Osteocyte (in vitro differentiated cells): Measurements from ENCODE around the gene AKT2. TPM values are rescaled to one million over a fixed set of nuclear protein-coding genes. Genes with fewer than 3 reads are reported as not detected.

Experiments used
- DNase-seq: peaks from one replicate; pipeline ENCODE4 v3.0.0; 2021; ENCODE audit warnings: mixed read lengths; ENCODE audit not compliant: unreplicated experiment; ENCODE audit errors: extremely low spot score
- H3K27ac Mint-ChIP-seq: one replicate; pipeline ENCODE4 v1.8.0; 2021; ENCODE audit warnings: mild to moderate bottlenecking, mixed read lengths; ENCODE audit not compliant: unreplicated experiment
- H3K27me3 Mint-ChIP-seq: one replicate; pipeline ENCODE4 v1.8.0; 2021; ENCODE audit warnings: mixed read lengths; ENCODE audit not compliant: unreplicated experiment
- H3K36me3 Mint-ChIP-seq: one replicate; pipeline ENCODE4 v1.8.0; 2021; ENCODE audit warnings: mixed read lengths; ENCODE audit not compliant: unreplicated experiment
- H3K4me1 Mint-ChIP-seq: one replicate; pipeline ENCODE4 v1.8.0; 2021; ENCODE audit warnings: mixed read lengths; ENCODE audit not compliant: unreplicated experiment
- H3K4me3 Mint-ChIP-seq: one replicate; pipeline ENCODE4 v1.8.0; 2021; ENCODE audit warnings: mild to moderate bottlenecking, moderate library complexity, mixed read lengths; ENCODE audit not compliant: unreplicated experiment
- H3K9me3 Mint-ChIP-seq: one replicate; pipeline ENCODE4 v1.8.0; 2021; ENCODE audit warnings: mixed read lengths; ENCODE audit not compliant: unreplicated experiment
- CTCF ChIP-seq: fragments of 200-600 bp; sonication (generic); IDR thresholded peaks from 2 replicates; pipeline ENCODE4 v1.5.0; 2021; ENCODE audit warnings: antibody characterized with exemption, mild to moderate bottlenecking, moderate library complexity
- total RNA-seq: library from RNA; stranded (reverse); gene quantifications from 2 replicates; pipeline ENCODE4 v1.2.1, GENCODE V29; 2021

The AKT2 gene
- total RNA-seq, 1 donor from 2014 or later: 152 TPM

GRCh38 chr19:40312533-40312932 is 27.4 kb upstream of the AKT2 start:
- H3K4me1 Mint-ChIP-seq: peaks cover 2% of the 10 kb centered on the region
- DNase-seq: no peak
- no peak for TF ChIP-seq CTCF
- no peaks in the 10 kb centered on the region for H3K9me3 Mint-ChIP-seq
- no peaks in the 10 kb centered on the region for H3K27me3 Mint-ChIP-seq
- no peak overlapping the region for H3K27ac Mint-ChIP-seq
- H3K36me3 Mint-ChIP-seq: peaks cover 2% of the 10 kb centered on the region
- H3K4me3 Mint-ChIP-seq: no peak overlapping the region

GRCh38 chr19:40309666-40310065 is 24.5 kb upstream of the AKT2 start:
- H3K36me3 Mint-ChIP-seq: no peaks in the 10 kb centered on the region
- no peak overlapping the region for H3K27ac Mint-ChIP-seq
- H3K9me3 Mint-ChIP-seq: no peaks in the 10 kb centered on the region
- H3K4me1 Mint-ChIP-seq: peaks cover 6% of the 10 kb centered on the region
- no peak overlapping the region for H3K4me3 Mint-ChIP-seq
- TF ChIP-seq CTCF: no peak
- DNase-seq: no peak
- H3K27me3 Mint-ChIP-seq: no peaks in the 10 kb centered on the region

- Mint-ChIP-seq H3K27me3 (no peaks in the 10 kb centered on the region), H3K4me1 (peaks cover 8% of the 10 kb centered on the region)
- peak; percentile 87 for TF ChIP-seq CTCF
These were observed 20.3 kb upstream of the AKT2 start for GRCh38 chr19:40305403-40305802.

GRCh38 chr19:40304306-40304705 is 19.2 kb upstream of the AKT2 start:
- Mint-ChIP-seq H3K36me3 (no peaks in the 10 kb centered on the region), H3K4me1 (peaks cover 6% of the 10 kb centered on the region), H3K27ac (no peak overlapping the region), H3K4me3 (no peak overlapping the region), H3K9me3 (no peaks in the 10 kb centered on the region), H3K27me3 (no peaks in the 10 kb centered on the region)
- TF ChIP-seq CTCF: no peak
- no peak for DNase-seq

More at GRCh38 chr19:40305403-40305802, 20.3 kb upstream of the AKT2 start:
- Mint-ChIP-seq H3K36me3 (no peaks in the 10 kb centered on the region), H3K4me3 (no peak overlapping the region), H3K27ac (no peak overlapping the region), H3K9me3 (no peaks in the 10 kb centered on the region)
- peak; percentile 91 for DNase-seq

- Mint-ChIP-seq H3K36me3 (no peaks in the 10 kb centered on the region), H3K27me3 (no peaks in the 10 kb centered on the region)
These were observed 18.6 kb upstream of the AKT2 start for GRCh38 chr19:40303765-40304164.

More at GRCh38 chr19:40303765-40304164, 18.6 kb upstream of the AKT2 start:
- no peak overlapping the region for H3K4me3 Mint-ChIP-seq
- no peak for DNase-seq
- no peaks in the 10 kb centered on the region for H3K9me3 Mint-ChIP-seq
- TF ChIP-seq CTCF: no peak
- peaks cover 6% of the 10 kb centered on the region for H3K4me1 Mint-ChIP-seq
- H3K27ac Mint-ChIP-seq: no peak overlapping the region
